Stromal cell of bone marrow (primary cell): ENCODE measurements around the gene FAM163B.

ENCODE experiments used
- DNase-seq: peaks from one replicate; pipeline ENCODE4 v3.0.0-alpha.2; 2012; ENCODE audit warnings: low read depth

FAM163B gene

DNA sequence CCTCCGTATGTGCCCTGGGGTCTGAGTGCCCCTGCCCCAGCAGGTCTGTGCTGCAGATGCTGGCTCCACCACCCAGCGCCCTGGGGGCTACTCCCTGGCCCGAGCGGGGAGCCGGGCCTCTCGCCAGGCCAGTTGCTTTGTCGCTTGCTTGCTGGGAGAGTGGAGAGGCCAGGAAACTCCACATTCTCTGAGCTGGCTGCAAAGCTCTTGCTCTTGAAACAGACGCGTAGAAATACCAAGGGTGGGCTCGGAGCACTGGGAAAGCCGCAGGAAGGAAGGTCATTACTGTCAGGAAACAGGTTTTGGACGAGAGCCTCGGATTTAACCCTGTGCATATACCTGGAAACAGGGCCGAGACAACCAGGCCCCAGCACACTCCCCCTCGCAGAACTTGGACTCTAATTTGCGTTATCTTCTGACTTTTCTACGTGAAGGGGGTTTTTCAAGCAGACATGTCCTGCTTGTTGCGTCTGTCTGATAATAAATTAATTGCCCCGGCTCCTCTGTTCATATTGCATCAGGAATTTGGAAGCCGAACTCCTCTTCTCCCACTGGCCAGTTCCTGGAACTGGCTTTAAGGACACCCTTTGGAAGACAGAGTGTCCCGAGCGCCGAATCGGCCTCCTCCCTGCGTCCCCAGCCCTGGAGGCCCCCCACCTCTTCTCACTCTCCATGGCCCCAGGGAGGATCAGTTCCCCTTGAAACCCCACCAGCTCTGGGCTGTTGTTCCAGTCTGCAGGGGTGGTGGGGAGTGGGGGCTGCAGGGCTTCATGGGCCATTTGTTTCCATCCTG is 63.5 kb downstream of the FAM163B start:
- DNase-seq = no peak

DNA sequence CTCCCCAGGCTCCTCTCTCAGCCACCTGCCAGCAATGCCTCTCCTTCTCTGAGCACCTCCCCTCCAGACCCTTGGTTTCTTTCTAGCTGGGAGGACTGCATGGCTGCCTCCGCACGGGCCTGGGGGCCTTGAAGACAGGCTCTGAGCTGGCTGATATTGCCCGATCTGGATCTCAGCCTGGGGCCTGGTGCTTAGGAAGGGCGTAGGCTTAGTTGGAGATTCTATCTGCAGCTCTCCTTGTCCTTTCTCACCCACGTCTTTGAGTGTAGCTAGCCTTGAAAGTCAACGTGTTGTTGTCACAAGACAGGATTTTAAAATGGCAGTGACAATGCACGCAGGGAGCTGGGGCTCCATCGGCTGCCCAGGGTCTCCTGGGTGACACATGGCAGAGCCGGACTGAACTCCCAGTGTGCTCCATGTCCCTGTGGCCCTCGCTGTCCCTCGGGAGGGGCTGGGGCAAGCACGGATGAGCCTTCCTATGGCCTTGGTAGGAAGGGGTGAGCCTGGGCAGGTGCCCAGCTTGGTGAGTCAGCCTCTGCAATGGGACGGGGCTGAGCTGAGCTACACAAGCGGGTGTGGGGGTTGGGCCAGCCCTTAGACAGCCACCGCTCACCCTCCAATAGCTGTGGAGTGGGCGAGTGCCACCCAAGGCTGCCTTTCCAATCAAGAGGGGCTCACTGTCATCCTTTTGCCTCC is 65.3 kb downstream of the FAM163B start:
- no peak for DNase-seq

DNA sequence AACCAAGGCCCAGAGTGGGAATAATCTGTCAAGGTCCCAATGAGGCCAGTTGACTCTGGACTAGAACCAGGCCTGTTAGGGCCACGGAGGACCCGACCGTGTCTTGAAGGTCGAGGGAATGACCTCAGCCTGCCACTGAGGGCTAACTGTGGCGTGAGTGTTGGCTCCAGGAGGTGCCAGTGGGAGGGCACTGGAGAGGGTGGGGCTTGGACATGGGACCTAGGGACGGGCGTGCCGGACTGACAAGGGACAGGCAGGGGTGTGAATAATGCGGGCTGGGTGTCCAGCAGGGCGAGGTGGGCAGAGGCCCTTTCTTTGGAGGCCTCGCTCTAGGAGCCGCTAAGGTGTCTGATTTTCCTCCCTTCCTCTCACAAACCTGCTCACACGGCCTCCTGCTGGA is 67.2 kb downstream of the FAM163B start:
- DNase-seq = no peak

DNA sequence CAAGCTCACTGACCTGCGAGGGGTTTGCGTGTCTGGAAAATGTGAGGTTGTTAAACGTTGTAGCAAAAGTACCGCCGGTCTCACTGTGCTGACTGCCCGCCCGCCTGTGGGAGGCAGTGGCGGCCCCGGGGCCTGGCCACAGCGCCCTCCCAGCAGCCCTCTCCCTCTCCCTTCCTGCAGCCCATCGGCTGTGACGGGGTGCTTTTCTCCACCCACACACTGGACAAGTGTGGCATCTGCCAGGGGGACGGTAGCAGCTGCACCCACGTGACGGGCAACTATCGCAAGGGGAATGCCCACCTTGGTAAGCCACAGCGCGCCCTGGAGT is 68.5 kb downstream of the FAM163B start:
- no peak for DNase-seq

DNA sequence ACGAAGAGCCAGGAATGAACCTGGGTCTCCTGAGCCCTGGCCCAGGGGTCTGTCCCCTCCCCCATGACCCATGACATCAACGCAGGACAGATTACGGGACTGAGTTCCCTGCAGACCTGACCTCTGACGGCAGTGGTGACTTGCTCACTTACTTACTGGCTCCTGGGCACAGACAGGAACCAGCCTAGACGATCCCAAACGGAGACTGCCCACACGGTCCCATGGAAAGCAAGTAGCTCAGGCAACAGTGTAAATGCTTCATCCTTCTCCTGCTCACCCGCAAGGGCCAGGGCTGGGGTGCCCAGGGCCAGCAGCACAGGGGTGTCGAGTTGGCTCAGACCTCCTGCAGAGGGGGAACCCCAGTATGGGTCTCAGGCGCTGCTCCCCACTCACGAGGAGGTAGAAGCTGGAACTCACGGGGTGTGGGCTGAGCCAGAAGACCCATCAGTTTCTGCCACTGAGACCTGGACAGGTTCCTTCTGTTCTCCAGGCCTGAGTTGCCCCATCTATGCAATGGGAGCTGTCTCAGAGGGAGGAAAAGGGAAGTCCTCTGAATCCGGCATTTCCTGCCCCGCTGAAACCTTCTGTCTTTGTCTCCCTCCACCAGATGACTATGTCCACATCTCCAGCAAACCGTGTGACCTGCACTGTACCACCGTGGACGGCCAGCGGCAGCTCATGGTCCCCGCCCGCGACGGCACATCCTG is 69.0 kb downstream of the FAM163B start:
- DNase-seq = no peak

DNA sequence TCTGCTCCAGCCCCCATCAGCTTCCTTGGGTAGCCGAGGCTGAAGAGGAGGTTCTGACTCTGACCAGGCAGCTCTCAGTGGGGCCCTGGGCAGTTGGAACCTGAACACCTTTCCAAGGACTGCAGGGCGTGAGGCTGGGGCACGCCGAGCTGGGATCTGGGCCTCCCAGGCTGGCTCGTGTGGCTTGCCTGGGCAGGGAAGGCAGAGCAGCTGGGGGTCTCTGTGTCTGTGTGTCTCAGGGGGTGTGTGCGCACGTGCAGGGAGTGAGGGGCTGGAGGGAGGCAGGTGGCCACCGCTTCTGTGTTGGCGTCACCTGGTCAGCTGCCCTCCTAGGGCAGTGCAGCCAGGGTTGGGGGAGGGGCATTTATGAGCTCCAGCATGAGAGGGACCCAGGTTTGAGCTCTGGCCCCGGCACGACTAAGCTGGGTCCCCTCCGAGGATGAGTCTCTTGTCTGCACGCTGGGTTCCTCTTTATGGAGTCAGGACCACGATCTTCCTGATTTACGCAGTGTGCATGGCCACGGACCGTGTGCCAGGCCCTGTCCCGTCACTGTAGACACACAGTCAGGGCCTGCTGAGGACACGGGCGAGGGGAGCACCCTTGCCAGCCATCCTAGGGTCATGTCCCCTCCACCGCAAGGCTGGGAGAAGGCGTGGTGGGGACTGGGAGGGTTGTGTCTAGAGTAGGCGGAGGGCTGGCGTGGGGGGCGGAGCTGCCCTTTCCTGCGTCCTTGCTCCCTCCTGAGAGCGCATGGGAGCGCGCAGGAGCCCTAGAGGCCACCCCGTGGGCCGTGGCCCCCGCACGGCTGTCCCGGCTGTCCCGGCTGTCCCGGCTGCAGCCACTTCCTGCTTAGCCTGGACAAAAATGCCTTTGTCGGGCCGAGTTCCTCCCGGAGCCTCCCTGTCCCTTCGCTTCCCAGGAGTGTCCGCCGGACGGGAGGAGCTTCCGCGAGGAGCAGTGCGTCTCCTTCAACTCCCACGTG is 70.0 kb downstream of the FAM163B start:
- DNase-seq = no peak

DNA sequence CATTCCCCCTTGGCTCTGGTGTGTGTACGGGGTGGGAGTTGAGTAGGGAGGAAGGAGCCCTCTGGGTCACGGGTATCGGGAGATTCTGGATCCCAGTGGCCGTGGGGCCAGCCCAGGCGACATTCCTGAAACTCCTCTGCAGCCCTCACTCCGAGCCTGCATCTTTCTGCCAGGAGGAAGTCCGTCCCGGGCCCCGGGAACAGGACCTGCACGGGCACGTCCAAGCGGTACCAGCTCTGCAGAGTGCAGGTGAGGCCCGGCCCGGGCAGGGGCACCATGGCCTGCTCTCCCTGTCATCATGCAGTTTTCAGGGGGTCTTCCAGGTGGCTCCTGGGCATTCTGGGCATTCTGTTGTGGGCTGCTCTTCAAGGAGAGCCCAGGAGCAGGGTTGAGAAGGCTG is 71.0 kb downstream of the FAM163B start:
- DNase-seq = no peak

DNA sequence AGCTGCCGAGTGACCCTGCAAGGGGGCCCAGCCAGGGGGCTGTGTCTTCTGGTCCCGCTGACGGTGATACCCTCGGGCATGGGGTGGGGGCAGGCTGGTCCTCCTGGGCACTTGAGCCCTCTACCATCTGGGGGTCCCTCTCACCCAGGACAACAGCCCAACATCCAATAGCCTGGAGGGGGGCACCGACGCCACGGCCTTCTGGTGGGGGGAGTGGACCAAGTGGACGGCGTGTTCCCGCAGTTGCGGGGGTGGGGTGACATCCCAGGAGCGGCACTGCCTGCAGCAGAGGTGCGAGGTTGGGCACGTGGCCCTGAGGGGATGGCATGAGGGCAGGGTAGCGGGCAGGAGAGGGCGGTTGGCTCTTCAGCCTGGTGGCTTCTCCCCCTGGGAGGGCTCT is 71.9 kb downstream of the FAM163B start:
- DNase-seq = no peak

DNA sequence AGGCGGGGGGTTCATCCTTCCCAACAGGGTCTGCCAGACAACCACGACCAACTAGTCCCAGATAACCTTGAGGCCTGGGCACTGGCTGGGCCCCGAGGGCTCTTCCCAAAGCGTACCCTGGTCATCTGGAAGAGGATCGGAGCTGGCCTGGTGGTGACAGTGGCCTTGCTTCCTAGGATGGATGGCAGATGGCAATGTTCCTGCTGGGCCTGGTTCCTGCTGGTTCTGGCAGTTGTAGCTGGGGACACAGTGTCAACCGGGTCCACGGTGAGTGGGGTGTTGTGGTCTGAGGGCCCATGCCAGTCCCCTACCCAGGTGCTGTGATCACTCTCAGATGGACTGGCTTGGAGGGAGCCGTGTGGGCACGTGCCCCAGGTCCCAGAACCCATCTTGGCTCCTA is 72.7 kb downstream of the FAM163B start:
- no peak for DNase-seq

DNA sequence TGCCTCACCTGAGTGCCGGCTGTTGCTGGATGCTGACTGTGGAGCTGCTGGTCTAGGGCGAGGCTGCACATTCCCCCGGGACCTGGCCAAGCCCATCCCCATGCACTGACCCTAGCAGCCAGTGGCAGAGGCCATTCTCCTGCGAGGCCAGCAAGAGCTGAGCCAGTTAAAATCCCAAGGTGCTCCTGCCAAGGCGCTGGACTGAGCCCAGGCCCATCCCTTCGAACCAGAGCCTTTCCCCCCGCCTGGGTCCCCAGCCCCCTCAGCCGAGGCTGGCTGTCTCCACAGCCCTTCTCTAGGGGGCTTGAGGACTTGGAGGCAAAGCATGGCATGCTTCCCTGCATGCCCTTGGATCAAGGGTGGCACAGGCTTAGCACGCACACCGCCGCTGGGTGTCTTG is 73.1 kb downstream of the FAM163B start:
- no peak for DNase-seq

DNA sequence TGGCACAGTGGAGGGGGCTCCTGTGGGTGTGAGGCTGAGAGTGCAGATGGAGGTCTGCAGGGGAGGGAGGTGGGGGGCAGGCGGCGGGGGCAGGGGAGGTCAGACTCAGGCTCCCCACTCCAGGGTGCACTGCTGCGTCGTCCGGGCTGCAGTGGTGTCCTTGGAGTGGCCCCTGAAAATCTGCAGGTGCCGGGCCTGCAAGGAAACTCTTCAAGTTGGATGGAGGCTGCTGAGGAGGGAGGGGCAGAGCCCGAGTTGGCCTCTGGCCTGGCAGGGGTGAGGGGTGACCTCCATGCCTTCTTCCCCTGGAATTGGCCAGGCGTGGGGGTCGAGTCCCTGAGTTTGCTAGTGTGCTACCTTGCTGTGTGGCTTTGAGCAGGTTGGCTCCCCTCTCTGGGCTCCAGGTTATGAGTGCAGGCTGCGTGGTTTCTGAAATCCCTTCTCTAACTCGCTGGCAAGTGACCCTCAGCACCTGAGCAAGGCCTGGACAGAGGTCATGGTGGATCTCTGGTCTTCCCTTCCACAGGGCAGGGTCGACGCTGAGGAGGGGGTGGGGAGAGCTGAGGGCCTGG is 73.8 kb downstream of the FAM163B start:
- DNase-seq = no peak

DNA sequence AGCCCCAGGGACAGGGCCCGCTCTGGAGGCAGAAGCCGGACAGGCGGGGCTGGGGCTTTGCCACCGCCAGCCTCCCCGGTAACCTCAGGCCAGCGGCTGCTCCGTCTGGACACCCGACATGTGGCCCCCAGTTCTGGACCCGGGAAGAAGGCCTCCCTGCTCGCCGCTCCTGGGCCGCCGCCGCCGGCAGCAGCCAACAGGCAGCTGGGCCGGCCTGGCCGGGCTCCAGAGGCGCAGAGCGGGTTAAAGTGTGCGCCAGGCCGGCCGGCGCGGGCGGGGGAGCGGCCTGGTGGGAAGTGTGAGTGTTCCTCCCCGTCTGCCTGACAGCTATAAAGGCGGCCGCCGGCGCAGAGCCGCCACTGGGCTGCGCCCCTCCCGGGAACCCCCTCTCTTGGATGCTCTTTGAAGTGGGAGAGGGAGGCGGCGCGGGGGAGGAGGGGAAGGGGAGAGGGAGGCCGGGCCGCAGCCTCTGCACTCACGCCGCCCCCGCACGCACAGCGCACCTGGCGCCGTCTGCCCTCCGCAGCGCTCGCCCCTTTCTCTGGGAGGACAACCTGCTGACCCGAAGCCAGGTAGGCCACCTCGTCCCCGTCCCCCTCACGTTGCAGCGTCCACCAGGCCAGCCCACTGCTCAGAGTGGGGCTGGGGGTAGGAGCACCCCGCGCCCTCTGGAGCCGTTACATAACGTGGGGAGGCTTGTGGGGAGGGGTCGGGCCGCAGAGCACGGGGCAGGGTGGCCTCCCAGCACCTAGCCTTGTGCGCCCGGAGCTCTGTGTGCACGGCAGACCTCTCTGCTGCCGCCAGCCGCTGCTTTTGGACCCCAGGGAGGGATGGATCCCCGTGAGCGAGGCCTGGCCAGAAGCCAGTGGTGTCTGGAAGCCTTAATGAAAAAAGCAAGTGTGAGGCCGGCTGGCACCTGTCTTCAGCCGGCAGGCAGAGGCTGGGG is 74.6 kb downstream of the FAM163B start, which contains the start of gene ADAMTSL2:
Gene ADAMTSL2, plus strand, starts transcription at position 359 of the 946 bp plus-strand sequence. CDS start 2,009 bp downstream, outside the sequence.
- DNase-seq = peak; percentile 17

DNA sequence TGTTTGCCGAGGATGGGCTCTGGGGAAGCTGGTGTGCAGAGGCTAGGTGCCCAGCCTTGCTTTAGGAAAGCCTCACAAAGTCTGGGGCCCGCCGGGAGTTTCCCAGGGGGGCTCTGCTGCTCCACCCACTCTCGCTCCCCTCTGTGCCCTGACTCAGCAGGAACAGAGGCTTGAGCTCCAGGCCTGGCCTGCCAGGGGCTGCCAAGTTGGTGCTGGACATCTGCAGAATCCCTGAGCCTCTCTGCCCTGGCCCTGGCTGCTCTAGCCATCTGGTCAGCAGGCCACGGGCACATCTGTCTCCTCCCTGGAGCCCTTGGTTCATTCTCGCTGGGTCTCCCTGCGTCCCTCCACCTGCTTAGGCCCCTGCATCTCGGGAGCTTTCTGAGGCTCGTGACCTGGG is 75.3 kb downstream of the FAM163B start:
- no peak for DNase-seq

DNA sequence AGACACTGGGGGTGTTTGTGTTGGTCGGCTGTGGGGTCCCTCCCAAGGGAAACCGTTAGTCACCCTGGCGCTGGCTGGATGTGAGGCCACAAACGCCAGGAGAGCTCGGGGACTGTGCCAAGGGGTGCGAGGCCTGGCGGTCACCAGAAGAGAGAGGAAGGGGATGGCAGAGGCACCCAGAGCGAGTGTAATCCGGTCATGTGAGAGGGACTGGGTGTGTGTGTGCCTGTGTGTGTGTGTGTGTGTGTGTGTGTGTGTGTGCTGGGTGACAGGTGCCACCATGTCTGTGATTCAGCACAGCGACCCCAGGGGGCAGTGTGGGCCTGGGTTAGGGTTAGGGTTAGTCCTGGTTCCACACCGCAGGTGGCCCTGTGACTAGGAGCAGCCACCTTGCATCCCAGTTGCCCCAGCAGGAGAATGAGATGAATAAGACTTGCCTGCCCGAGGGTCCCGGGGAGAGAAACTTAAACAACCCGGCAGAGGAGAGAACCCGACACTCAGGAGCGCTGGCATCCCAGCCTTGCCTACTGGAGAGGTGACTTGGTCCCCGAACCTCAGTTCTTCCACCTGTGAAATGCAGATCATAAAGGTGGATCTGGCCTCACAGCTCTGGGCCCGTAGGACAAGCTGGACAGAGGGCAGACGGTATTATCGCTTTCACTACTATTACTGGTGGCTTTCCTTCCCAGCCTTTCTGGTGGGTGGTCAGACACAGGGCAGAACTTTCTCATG is 76.1 kb downstream of the FAM163B start:
- no peak for DNase-seq

DNA sequence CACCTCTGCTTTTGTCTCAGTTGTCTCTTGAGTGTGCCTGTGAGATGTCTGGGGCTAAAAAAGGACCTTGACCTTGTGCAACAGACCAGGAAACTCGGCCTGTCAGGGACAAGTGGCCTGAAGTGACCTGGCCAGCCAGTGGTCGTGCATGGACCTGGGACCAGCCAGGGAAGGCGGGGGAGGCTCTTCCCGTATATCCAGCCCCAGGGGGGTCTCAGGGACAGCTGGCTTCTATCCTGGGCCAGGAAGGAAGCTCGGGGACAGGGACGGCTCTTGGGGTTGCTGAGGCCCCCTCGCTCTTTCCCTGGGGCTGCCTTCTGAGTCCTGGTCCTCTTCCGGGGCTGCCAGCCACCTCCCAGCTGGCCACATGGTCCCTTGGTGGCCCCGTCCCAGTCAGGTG is 77.9 kb downstream of the FAM163B start:
- no peak for DNase-seq

DNA sequence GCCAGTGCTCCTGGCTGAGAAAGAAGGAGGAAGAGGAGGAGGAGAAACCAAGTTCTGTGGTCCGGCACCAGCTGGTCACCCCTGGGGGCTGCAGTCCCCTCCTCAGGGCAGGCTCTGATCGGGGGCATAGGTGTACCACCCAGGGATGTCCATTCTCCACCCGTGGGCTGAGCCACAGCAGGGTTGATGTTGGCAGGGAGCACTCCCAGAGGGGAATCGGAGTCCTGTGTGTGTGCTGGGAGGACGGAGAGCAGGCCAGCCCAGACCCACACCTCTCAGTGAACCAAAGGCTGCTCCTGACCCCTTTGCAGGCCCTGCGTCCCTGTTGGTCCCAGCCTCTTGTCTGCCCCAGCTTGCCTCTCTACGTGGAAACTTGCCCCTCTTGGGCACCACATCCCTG is 79.3 kb downstream of the FAM163B start:
- no peak for DNase-seq

DNA sequence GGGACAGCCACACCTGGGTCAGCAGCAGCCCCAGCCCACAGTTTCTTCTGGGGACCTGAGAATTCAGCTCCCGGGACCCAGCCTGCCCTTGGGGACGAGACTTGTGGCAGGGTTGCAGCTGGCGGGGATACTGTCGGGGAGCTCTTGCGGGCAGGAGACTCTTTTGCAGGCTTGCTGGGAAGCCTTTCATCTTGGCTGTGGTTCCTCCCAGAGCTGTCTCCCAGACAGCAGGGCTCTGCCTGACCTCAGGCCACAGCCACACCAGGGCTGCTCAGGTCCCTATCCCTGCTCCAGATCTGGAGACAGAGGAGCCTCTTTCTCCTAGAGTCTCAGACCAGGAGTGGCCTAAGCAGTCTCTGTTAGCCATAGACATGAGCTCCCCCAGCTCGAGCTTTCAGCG is 79.7 kb downstream of the FAM163B start:
- DNase-seq = no peak

DNA sequence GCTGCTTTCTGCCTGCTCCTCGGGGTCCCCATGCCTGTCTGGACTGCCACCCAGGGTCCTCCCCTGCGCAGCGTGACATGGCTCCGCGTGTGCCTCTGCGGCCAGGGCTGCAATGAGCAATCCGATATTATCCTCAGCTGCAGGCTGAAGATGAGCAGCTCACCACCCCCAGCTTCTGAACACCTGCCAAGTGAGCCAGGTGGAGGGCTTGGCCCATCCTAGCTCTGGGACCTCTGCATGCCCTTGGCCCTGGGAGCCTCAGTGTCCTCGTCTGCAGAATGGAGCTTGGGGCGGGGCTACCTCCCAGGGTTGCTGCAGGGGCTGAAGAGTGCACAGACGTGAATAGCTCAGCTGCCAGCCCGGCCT is 80.3 kb downstream of the FAM163B start:
- no peak for DNase-seq

DNA sequence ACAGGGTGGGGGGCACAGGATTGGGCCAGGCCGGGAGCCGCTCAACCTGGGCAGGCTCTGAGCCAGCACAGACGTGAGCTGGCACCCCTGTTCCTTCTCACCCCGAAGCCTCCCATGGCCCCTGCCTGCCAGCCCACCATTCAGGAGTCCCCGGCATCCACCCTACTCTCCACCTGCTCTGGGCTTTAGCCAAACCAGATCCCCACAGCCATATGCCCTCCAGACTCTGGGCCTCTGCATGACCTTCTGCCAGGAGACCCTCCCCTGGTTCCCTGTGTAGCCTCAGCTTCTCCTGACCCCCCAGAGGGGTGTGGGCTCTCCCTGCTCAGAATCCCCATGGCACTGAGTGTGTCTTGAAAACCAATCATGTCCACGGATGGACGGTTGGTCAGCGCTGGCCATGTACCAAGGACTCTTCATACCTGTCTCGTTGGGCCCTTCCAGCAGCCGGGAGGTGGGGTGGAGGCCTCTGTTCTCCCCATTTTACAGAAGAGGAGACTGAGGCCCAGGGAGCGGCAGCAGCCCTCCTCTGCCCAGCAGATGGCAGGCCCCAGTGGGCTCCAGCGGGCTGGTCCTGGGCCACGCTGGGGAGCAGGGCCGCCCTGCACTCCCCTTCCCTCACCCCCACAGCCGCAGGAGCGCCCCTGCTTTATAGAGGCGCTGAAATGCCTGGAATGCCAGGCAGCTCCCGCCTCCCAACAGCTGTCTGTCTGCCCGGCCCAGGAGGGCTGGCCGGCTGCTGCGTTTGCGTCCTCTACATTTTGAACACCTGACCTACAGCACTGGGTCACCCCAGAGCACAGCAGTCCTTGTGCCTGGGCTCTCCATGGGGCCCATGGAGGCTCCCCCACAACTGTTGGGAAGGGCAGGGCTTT is 81.0 kb downstream of the FAM163B start:
- no peak for DNase-seq
